AG09319 (cell line): Measurements from ENCODE around the gene DCLK1.

Experiments used
- DNase-seq: peaks from one replicate; pipeline ENCODE4 v3.0.0-alpha.2; 2010; ENCODE audit warnings: low read depth; ENCODE audit errors: extremely low read depth
- TF ChIP-seq, protein P1 (sequence below): IDR thresholded peaks from 2 replicates; pipeline ENCODE4 v1.5.1; 2011; ENCODE audit warnings: low read depth, mild to moderate bottlenecking, inconsistent platforms, low read length, moderate library complexity

Gene DCLK1

DNA sequence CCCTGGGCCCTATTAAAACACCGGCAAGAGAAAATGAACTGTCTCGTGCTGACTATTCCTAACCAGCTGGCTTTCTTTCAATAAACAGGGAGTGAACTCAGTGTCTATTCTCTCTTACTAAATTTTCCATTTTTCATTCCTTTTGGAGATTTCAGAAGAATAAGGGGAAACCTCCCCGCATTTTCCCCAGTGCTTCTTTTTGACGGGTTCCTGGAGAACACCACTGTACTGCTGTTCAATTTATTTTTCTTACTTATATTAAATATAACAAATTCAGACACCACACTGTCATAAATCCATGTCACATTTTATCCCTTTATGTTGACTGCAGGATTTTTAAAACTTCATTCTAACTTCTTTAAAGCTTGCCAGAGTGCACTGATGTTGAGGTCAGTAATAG is 75.8 kb downstream of the DCLK1 start:
- no peak for DNase-seq
- TF ChIP-seq, protein P1, sequence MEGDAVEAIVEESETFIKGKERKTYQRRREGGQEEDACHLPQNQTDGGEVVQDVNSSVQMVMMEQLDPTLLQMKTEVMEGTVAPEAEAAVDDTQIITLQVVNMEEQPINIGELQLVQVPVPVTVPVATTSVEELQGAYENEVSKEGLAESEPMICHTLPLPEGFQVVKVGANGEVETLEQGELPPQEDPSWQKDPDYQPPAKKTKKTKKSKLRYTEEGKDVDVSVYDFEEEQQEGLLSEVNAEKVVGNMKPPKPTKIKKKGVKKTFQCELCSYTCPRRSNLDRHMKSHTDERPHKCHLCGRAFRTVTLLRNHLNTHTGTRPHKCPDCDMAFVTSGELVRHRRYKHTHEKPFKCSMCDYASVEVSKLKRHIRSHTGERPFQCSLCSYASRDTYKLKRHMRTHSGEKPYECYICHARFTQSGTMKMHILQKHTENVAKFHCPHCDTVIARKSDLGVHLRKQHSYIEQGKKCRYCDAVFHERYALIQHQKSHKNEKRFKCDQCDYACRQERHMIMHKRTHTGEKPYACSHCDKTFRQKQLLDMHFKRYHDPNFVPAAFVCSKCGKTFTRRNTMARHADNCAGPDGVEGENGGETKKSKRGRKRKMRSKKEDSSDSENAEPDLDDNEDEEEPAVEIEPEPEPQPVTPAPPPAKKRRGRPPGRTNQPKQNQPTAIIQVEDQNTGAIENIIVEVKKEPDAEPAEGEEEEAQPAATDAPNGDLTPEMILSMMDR = no peak

DNA sequence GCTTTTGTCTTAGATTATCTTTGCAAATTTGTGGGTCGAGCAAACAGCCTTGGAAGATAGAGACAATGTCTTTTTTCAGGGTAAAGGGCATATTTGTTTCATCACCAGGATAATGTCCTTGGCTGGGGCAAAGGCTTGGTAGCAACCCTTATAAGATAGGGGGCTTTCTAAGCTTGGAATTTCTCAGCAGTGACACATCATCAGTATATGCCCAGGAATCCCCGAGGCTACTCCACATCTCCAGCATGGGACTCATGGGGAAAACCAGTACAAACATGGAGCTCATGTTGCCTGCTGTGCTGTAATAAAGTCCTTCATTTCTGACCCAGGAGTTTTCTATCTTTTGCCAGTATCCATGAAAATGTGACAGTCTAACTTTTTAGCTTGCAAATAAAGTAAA is 77.1 kb downstream of the DCLK1 start:
- TF ChIP-seq, protein P1 = no peak
- no peak for DNase-seq

DNA sequence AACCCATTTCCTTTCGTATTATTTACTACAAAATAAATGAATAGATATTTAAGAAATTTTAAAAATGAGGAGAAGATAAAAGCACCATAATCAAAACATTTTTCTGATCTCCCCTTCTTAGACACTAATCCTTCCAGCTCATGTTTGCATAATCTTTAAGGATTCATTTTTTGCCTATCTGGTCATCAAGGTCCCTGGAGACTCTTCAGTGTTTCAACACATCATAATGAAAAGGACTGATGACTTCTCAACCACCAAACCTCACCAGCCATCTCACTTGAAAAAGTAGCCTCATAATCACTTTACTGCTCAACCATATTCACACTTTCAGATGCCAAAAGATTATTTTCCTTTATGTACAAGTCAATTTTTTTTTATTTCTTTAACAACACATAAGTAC is 80.1 kb downstream of the DCLK1 start:
- TF ChIP-seq, protein P1 = no peak
- DNase-seq = no peak

DNA sequence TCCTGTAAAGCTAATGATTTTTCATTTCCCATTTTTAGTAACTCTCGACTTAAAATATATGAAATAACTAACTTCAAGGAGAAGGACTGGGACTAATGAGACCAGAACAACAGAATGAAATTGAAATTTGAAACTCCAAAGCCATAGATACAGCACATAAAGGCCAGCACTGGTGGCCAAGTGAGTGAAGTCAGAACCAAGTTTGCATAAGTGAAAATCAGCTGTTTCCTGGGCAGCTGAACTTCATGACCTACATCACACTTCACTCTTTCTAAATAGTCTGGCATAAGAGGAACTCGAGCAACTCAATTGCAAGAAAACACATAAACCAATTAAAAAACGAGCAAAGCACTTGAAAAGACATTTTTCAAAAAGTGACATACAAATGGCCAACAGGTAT is 84.5 kb downstream of the DCLK1 start:
- TF ChIP-seq, protein P1 = no peak
- no peak for DNase-seq

DNA sequence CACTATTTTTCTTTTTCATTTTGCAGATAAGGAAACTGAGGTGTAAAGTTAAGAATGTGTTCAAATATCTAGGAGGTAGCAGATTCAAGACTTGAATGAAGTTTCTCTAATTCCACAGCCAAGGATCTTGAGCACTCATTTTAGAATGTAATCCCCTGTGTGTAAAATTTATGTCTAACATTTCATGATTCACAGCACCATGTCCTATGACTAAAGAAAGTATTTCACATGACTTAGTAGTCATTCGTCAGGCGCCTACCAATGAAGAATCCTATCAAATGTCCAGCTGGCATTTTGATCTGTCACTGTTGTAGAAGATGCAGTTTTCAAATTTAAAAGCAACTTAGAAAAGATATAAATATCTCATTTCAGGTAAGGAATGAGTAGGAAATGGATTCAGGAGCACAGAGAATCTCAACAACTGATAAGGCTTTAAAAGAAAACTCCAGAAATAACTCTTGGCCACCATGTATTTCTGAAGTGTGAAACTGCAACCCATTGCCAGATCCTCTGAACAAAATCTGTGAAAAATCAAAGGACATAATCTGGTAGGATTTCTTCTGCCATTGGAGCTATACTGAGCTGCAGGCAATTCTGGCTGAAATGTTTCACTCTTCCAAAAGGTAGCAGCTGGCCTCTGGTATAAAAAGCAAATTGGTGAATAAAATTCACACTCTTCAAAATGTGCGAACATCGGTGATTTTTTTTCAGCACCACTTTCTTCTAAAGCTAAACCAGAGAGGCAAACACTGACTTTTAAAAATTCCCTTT is 92.2 kb downstream of the DCLK1 start:
- no peak for DNase-seq
- TF ChIP-seq, protein P1 = no peak

DNA sequence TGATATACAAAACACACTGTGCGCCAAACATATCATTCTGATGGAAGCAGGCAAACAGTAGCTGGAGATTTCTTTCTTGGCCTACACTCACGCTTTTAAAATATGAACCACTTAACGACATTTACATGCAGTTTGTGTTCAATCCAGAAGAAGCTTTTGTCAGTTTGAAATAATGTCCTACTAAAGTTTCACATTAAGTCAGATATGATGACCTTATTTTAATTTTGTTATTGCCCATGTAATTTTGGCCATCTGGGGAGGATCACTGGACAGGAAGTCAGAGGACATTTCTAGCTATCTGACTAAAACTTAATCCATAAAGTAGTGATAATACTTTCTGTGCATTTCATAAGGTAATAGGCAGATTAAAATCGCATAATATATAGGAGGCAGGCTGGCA is 98.1 kb downstream of the DCLK1 start:
- TF ChIP-seq, protein P1 = no peak
- DNase-seq = no peak

DNA sequence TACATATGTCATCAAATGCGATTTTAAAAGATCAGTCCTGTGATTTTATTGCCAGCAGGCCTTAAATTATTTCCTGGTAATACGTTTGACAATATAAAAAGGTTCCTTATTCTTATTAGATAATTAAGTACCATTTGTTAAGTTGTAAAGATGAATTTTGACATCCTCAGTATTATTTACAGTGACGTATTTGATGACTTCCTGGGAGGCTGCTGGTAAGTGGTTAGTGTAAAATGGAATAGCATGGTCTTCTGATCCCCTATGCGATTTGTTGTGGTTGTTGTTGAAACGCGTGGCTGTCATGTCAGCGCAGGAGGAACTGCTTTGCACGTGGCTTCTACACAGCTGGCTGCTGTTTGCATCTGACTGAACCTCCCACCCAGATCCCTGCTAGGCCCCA is 99.7 kb downstream of the DCLK1 start:
- DNase-seq = no peak
- TF ChIP-seq, protein P1 = no peak
